AG04450 (cell line): ENCODE results near the gene PLCZ1. TPM values are rescaled to one million over a fixed set of nuclear protein-coding genes. Genes with fewer than 3 reads are reported as not detected.
"Not testable (repeated sequence)": the region's sequence is repeated elsewhere in the genome, so short reads cannot be mapped to it uniquely, and the experiment has no call there.

Experiments
- CTCF ChIA-PET: fragments of 300-600, 350-600 bp; formaldehyde crosslinking; extraction: SDS; loops from one replicate; lab custom pipeline; 2022; ENCODE audit warnings: antibody characterized with exemption, inconsistent platforms; lab: Charles Lee
- POLR2A ChIA-PET: fragments of 350-600 bp; formaldehyde crosslinking; extraction: SDS; loops from one replicate; lab custom pipeline; 2021; ENCODE audit warnings: antibody characterized with exemption, inconsistent platforms; lab: Yijun Ruan, JAX
- DNase-seq: peaks from one replicate; pipeline ENCODE4 v3.0.0-alpha.2; 2011; ENCODE audit warnings: low read depth, low spot score
- H3K27ac ChIP-seq: one replicate; pipeline ENCODE4 v1.5.1; 2012; ENCODE audit warnings: low read depth, low read length, control low read depth
- H3K27me3 ChIP-seq: one replicate; pipeline ENCODE4 v1.6.0; 2012; ENCODE audit warnings: low read length; ENCODE audit not compliant: control insufficient read depth, insufficient read depth
- H3K4me3 ChIP-seq: 2 replicates; pipeline ENCODE4 v1.5.1; 2011; ENCODE audit warnings: mild to moderate bottlenecking, low read depth, low read length, control low read depth
- H3K9me3 ChIP-seq: 2 replicates; pipeline ENCODE4 v1.5.1; 2012; ENCODE audit warnings: low read length; ENCODE audit not compliant: control insufficient read depth, insufficient read depth
- polyA minus RNA-seq: library from RNA; depleted of rRNA, polyadenylated mRNA; stranded (reverse); fragments of >200 nt; gene quantifications from 2 replicates; pipeline ENCODE4 v1.2.3, GENCODE V29; 2011; rRNA and poly(A)+ RNA removed
- polyA plus RNA-seq: library from polyadenylated mRNA; depleted of rRNA; stranded (reverse); fragments of >200 nt; gene quantifications from 2 replicates; pipeline ENCODE4 v1.2.3, GENCODE V29; 2011; rRNA removed
- TF ChIP-seq, protein P1 (sequence below): IDR thresholded peaks from 2 replicates; pipeline ENCODE4 v1.5.1; 2011; ENCODE audit warnings: low read depth, low read length, control low read depth, inconsistent platforms

Gene PLCZ1
- polyA plus RNA-seq (not detected in 2 replicates), polyA minus RNA-seq (0.13 TPM in 1 of 2 replicates, not detected in the other)

DNA sequence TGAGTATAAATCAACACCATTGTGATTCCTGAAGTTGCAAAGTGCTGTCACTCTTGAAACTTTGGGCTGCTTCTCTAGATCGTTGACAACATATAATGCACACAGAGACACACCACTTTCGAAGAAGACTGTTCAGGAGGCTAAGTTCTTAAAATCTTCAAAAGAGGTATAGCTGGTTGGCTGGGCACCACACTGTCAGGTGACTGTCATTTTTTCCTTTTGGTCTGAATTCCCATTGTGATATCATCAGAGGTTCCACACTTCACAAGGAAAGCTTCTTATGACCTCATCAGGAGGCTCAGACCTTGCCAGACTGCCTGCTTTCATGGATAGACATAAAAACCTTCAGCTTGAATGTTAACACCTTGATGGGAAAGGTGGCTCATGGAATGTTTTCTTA is at the start of gene PLCZ1, which contains the start of gene CAPZA3:
TSS of gene PLCZ1 (minus strand) at position 194 of the 400 bp plus-strand sequence. CDS start 641 bp downstream, outside the sequence.
TSS of gene CAPZA3 (plus strand) at position 301 of the 400 bp plus-strand sequence. CDS start 150 bp downstream, outside the sequence.
- ChIA-PET CTCF (no interaction called here), POLR2A (no interaction called here)
- no peak for DNase-seq

DNA sequence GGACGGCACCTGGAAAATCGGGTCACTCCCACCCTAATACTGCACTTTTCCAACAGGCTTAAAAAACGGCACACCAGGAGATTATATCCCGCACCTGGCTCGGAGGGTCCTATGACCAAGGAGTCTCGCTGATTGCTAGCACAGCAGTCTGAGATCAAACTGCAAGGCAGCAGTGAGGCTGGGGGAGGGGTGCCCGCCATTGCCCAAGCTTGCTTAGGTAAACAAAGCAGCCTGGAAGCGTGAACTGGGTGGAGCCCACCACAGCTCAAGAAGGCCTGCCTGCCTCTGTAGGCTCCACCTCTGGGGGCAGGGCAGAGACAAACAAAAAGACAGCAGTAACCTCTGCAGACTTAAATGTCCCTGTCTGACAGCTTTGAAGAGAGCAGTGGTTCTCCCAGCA is 47.7 kb upstream of the PLCZ1 start:
- POLR2A ChIA-PET, H3K27ac ChIP-seq, H3K27me3 ChIP-seq, H3K4me3 ChIP-seq, DNase-seq, CTCF ChIA-PET, H3K9me3 ChIP-seq: not testable (repeated sequence)

More for the DNA sequence above, at the start of gene PLCZ1, which contains the start of gene CAPZA3:
- TF ChIP-seq, protein P1, sequence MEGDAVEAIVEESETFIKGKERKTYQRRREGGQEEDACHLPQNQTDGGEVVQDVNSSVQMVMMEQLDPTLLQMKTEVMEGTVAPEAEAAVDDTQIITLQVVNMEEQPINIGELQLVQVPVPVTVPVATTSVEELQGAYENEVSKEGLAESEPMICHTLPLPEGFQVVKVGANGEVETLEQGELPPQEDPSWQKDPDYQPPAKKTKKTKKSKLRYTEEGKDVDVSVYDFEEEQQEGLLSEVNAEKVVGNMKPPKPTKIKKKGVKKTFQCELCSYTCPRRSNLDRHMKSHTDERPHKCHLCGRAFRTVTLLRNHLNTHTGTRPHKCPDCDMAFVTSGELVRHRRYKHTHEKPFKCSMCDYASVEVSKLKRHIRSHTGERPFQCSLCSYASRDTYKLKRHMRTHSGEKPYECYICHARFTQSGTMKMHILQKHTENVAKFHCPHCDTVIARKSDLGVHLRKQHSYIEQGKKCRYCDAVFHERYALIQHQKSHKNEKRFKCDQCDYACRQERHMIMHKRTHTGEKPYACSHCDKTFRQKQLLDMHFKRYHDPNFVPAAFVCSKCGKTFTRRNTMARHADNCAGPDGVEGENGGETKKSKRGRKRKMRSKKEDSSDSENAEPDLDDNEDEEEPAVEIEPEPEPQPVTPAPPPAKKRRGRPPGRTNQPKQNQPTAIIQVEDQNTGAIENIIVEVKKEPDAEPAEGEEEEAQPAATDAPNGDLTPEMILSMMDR, result no peak
- no peak within 1 kb of the TSS for H3K4me3 ChIP-seq
- no peaks in the 10 kb centered on the region for H3K27me3 ChIP-seq
- no peak within 1 kb of the TSS for H3K27ac ChIP-seq
- H3K9me3 ChIP-seq, result no peaks in the 10 kb centered on the region; the same call in 1 of the 2 replicates

DNA sequence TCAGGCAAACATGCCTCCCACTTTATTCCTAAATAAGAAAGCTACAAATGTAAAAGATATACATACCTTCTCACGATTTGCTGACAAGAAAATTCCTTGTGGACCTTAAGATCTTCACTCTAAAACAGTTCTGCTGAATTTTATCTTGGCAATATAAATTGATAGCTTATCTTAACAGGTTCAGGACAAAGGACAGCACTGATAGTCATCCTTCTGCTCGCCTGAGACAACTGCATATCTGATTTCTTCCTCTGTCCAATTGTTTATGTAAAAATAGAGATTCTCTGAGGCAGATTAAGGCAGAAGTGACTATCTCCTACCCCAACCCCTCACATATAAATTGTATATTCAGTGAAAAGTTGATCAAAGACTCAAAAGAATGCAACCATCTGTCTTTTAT is 45.0 kb upstream of the PLCZ1 start:
- no peak for DNase-seq
- no peak overlapping the region for H3K4me3 ChIP-seq
- H3K9me3 ChIP-seq, result peaks cover 3% of the 10 kb centered on the region; the same call in 1 of the 2 replicates
- TF ChIP-seq, protein P1, result no peak
- POLR2A ChIA-PET, result no interaction called here
- H3K27me3 ChIP-seq, result no peaks in the 10 kb centered on the region
- no peak overlapping the region for H3K27ac ChIP-seq
- CTCF ChIA-PET, result interaction anchor here (0.7 kb wide), 1 partner anchor 21 kb away, joined by 3 read pairs; no protein-coding TSS in a partner anchor

- POLR2A ChIA-PET, H3K27ac ChIP-seq, H3K27me3 ChIP-seq, H3K4me3 ChIP-seq, DNase-seq, H3K9me3 ChIP-seq, CTCF ChIA-PET: not testable (repeated sequence)
Observed at GRCh38 chr12:18766479-18766878, 28.7 kb upstream of the PLCZ1 start.

DNA sequence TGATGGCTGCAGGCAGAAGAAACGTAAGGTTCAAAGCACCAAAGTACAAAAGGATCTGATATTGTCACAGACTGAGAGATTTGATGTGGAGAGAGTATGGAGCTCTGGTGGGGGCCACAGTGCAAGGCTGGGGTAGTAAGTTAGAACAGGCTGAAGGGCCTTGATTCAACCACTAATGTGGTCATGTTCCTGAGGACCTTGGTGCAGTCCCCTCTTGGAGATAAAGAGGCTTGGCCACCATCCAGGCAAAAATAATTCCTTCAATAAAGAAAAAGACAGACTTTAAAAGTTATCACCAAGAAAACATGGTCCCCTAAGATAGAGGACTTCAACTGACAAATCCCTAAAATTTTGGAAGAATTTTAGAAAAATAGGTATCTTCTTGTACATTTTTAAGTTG is 17.5 kb upstream of the PLCZ1 start:
- CTCF ChIA-PET, result interaction anchor here (1.0 kb wide), 1 partner anchor 431 kb away, joined by 4 read pairs; no protein-coding TSS in a partner anchor

More for the DNA sequence above, 17.5 kb upstream of the PLCZ1 start:
- no peaks in the 10 kb centered on the region for H3K27me3 ChIP-seq
- no peak overlapping the region for H3K27ac ChIP-seq
- TF ChIP-seq, protein P1, result no peak
- H3K4me3 ChIP-seq, result no peak overlapping the region
- DNase-seq, result no peak
- no peaks in the 10 kb centered on the region for H3K9me3 ChIP-seq
- POLR2A ChIA-PET, result no interaction called here
